Loucy (cell line): ENCODE measurements around the gene DONSON.

ENCODE experiments used
- CTCF ChIP-seq: fragments of 200-600 bp; sonication (generic); conservative IDR thresholded peaks from 2 replicates; pipeline ENCODE4 v1.5.1; 2014; ENCODE audit warnings: mild to moderate bottlenecking, antibody characterized with exemption, low read length
- EZH2phosphoT487 ChIP-seq: fragments of 200-600 bp; IDR thresholded peaks from 2 replicates; pipeline ENCODE4 v1.6.1; 2018; ENCODE audit warnings: antibody characterized with exemption, mild to moderate bottlenecking, moderate library complexity, borderline replicate concordance

GRCh38 chr21:33541756-33542639 is 46.5 kb downstream of the DONSON start, which contains the start of gene GART:
- TF ChIP-seq CTCF (no peak), EZH2phosphoT487 (no peak)
